H1 (cell line): ENCODE data around the gene RTCA. TPM values are rescaled to one million over a fixed set of nuclear protein-coding genes. Genes with fewer than 3 reads are reported as not detected.
"Not testable (repeated sequence)": the region's sequence is repeated elsewhere in the genome, so short reads cannot be mapped to it uniquely, and the experiment has no call there.

Source experiments
- CTCF ChIA-PET: fragments of 300-600 bp; sonication (Branson Sonifier 250); formaldehyde crosslinking; loops from one replicate; lab custom pipeline; 2021; ENCODE audit not compliant: partially characterized antibody; lab: Charles Lee
- POLR2A ChIA-PET: fragments of 300-600 bp; sonication (Branson Sonifier 250); formaldehyde crosslinking; loops from one replicate; lab custom pipeline; 2021; ENCODE audit warnings: inconsistent platforms; ENCODE audit not compliant: partially characterized antibody; lab: Charles Lee
- DNase-seq, 2 experiments: peaks; one replicate each; pipeline versions ENCODE4 v3.0.0 to v3.0.0-alpha.2; 2010 to 2022; ENCODE audit warnings: low spot score in 2 of 2, low read depth in 1 of 2, mixed read lengths in 1 of 2
- FAIRE-seq: peaks from 2 replicates; lab custom pipeline; 2011; peaks lifted over from hg19 to GRCh38; lab: Jason Lieb, UNC
- H2AFZ ChIP-seq: 2 replicates; pipeline ENCODE4 v1.8.1; 2012; ENCODE audit warnings: low read length, inconsistent platforms
- H2AK5ac ChIP-seq: 2 replicates; pipeline ENCODE4 v1.6.1; 2013; ENCODE audit warnings: low read depth, low read length
- H2BK120ac ChIP-seq: replicated peaks from 2 replicates; pipeline ENCODE3; 2013; ENCODE audit warnings: low read depth, low read length, inconsistent platforms
- H2BK12ac ChIP-seq: 2 replicates; pipeline ENCODE4 v1.6.1; 2013; ENCODE audit warnings: low read depth, low read length
- H2BK15ac ChIP-seq: 2 replicates; pipeline ENCODE4 v1.6.1; 2013; ENCODE audit warnings: low read length
- H2BK20ac ChIP-seq: 2 replicates; pipeline ENCODE4 v1.6.1; 2013; ENCODE audit warnings: low read length
- H2BK5ac ChIP-seq: 2 replicates; pipeline ENCODE4 v1.6.1; 2013; ENCODE audit warnings: low read depth, low read length
- H3K14ac ChIP-seq: 2 replicates; pipeline ENCODE4 v1.6.1; 2013; ENCODE audit warnings: inconsistent platforms; ENCODE audit not compliant: insufficient read length
- H3K18ac ChIP-seq: 2 replicates; pipeline ENCODE4 v1.6.1; 2013; ENCODE audit warnings: low read length; ENCODE audit errors: extremely low read depth
- H3K23ac ChIP-seq: 2 replicates; pipeline ENCODE4 v1.6.1; 2013; ENCODE audit warnings: inconsistent platforms; ENCODE audit not compliant: insufficient read length
- H3K23me2 ChIP-seq: 2 replicates; pipeline ENCODE4 v1.6.1; 2013; ENCODE audit warnings: low read depth, low read length
- H3K27ac ChIP-seq: 2 replicates; pipeline ENCODE4 v1.6.1; 2011; ENCODE audit warnings: low read depth, low read length, inconsistent platforms
- H3K27me3 ChIP-seq, 4 experiments: replicated peaks in 1 of 4; 1 replicate in 1 of 4; 2 replicates in 3 of 4; pipeline versions ENCODE4 v1.6.1 to v1.8.1; 2011 to 2013; ENCODE audit warnings: low read length in 3 of 4, mild to moderate bottlenecking in 3 of 4, inconsistent platforms in 2 of 4, mixed read lengths in 2 of 4, moderate library complexity in 1 of 4; ENCODE audit not compliant: control insufficient read depth in 3 of 4, insufficient read depth in 3 of 4; ENCODE audit errors: extremely low read depth in 1 of 4
- H3K36me3 ChIP-seq, 4 experiments: 2 replicates each; pipeline versions ENCODE4 v1.6.1 to v1.8.1; 2011 to 2013; ENCODE audit warnings: mild to moderate bottlenecking in 4 of 4, low read length in 3 of 4, moderate library complexity in 2 of 4, control low read depth in 1 of 4, inconsistent platforms in 1 of 4; ENCODE audit not compliant: insufficient read depth in 4 of 4, control insufficient read depth in 2 of 4
- H3K4ac ChIP-seq: replicated peaks from 2 replicates; pipeline ENCODE3; 2013; ENCODE audit warnings: low read length, low read depth, mixed read lengths, inconsistent platforms; ENCODE audit not compliant: insufficient read length
- H3K4me1 ChIP-seq, 4 experiments: replicated peaks in 1 of 4; 1 replicate in 1 of 4; 2 replicates in 3 of 4; pipeline versions ENCODE4 v1.6.1 to v1.8.1; 2011 to 2013; ENCODE audit warnings: low read length in 3 of 4, inconsistent platforms in 2 of 4, mixed read lengths in 1 of 4; ENCODE audit not compliant: insufficient read depth in 4 of 4, control insufficient read depth in 3 of 4
- H3K4me2 ChIP-seq, 2 experiments: 2 replicates each; pipeline versions ENCODE4 v1.6.1 to v1.8.1; 2011 to 2013; ENCODE audit warnings: low read depth in 2 of 2, low read length in 2 of 2, control low read depth in 1 of 2, inconsistent platforms in 1 of 2, mild to moderate bottlenecking in 1 of 2; ENCODE audit not compliant: insufficient read depth in 1 of 2
- H3K4me3 ChIP-seq, 4 experiments: fragments of 200-600, 300-600 bp in 1 of 4; sonication (generic), shearing (Covaris generic), sonication (Bioruptor Twin) in 1 of 4; 2 replicates each; pipeline versions ENCODE4 v1.5.1 to v1.8.1; 2011 to 2016; ENCODE audit warnings: low read length in 4 of 4, low read depth in 3 of 4, control low read depth in 2 of 4, inconsistent platforms in 2 of 4, mild to moderate bottlenecking in 2 of 4, mixed read lengths in 1 of 4, moderate library complexity in 1 of 4; ENCODE audit not compliant: insufficient read depth in 2 of 4; ENCODE audit errors: extremely low read depth in 1 of 4
- H3K56ac ChIP-seq: replicated peaks from 2 replicates; pipeline ENCODE3; 2013; ENCODE audit warnings: low read depth, mild to moderate bottlenecking, mixed read lengths, low read length, inconsistent platforms; ENCODE audit not compliant: insufficient read length
- H3K79me1 ChIP-seq: 2 replicates; pipeline ENCODE4 v1.6.1; 2013; ENCODE audit warnings: low read depth, low read length, control low read depth
- H3K79me2 ChIP-seq, 2 experiments: 2 replicates each; pipeline versions ENCODE4 v1.6.1 to v1.8.1; 2012 to 2013; ENCODE audit warnings: low read length in 2 of 2, mild to moderate bottlenecking in 2 of 2, inconsistent platforms in 1 of 2; ENCODE audit not compliant: insufficient read depth in 2 of 2, control insufficient read depth in 1 of 2
- H3K9ac ChIP-seq, 4 experiments: replicated peaks in 1 of 4; 1 replicate in 1 of 4; 2 replicates in 3 of 4; pipeline versions ENCODE4 v1.6.1 to v1.8.1; 2011 to 2013; ENCODE audit warnings: low read depth in 3 of 4, low read length in 3 of 4, control low read depth in 2 of 4, mild to moderate bottlenecking in 2 of 4, moderate library complexity in 2 of 4, inconsistent platforms in 1 of 4; ENCODE audit errors: extremely low read depth in 1 of 4
- H3K9me3 ChIP-seq, 2 experiments: 2 replicates each; pipeline versions ENCODE4 v1.6.1 to v1.8.1; 2012 to 2013; ENCODE audit warnings: mild to moderate bottlenecking in 2 of 2, moderate library complexity in 2 of 2, control low read depth in 1 of 2, inconsistent platforms in 1 of 2, low read depth in 1 of 2, low read length in 1 of 2, mixed read lengths in 1 of 2; ENCODE audit not compliant: insufficient read depth in 2 of 2
- H4K20me1 ChIP-seq, 2 experiments: replicated peaks in 1 of 2; 2 replicates each; pipeline versions ENCODE3 to v1.8.1; 2011 to 2013; ENCODE audit warnings: inconsistent platforms in 2 of 2, low read length in 2 of 2, mild to moderate bottlenecking in 1 of 2; ENCODE audit not compliant: insufficient read depth in 2 of 2, control insufficient read depth in 1 of 2
- H4K5ac ChIP-seq: 2 replicates; pipeline ENCODE4 v1.6.1; 2013; ENCODE audit warnings: low read length, low read depth, mixed read lengths, inconsistent platforms; ENCODE audit not compliant: insufficient read length
- H4K8ac ChIP-seq: 2 replicates; pipeline ENCODE4 v1.8.0; 2013; ENCODE audit warnings: mild to moderate bottlenecking, moderate library complexity, low read length, inconsistent platforms; ENCODE audit not compliant: insufficient read depth; ENCODE audit errors: extremely low read depth
- H4K91ac ChIP-seq: replicated peaks from 2 replicates; pipeline ENCODE3; 2013; ENCODE audit warnings: low read length, mixed read lengths, inconsistent platforms; ENCODE audit not compliant: insufficient read length
- WGBS, 2 experiments: shearing (Covaris generic) in 1 of 2; methylation state at CpG; one replicate each; pipeline versions ENCODE4 v1.1.6 to v1.1.7; 2013 to 2015; ENCODE audit warnings: low lambda C conversion rate in 2 of 2, mixed read lengths in 2 of 2, inconsistent platforms in 1 of 2, low coverage in 1 of 2, missing lambda C conversion rate in 1 of 2; ENCODE audit not compliant: insufficient replicate concordance in 2 of 2, insufficient coverage in 1 of 2, insufficient read length in 1 of 2; ENCODE audit errors: extremely low coverage in 1 of 2, missing lambda C conversion rate in 1 of 2; 5-methylcytosine and 5-hydroxymethylcytosine counted together
- polyA plus RNA-seq, 7 experiments: library from polyadenylated mRNA; depleted of rRNA in 3 of 7; stranded (reverse) in 5 of 7; unstranded in 2 of 7; fragments of >200 nt in 5 of 7; fragments of 200-250 nt in 2 of 7; gene quantifications; 1 replicate in 5 of 7; 2 replicates in 1 of 7; 4 replicates in 1 of 7; pipeline versions ENCODE4 v1.2.1 to v1.2.3, GENCODE V29; 2011 to 2013; ENCODE audit warnings: missing spikeins in 2 of 7, mixed read lengths in 2 of 7
- total RNA-seq: library from RNA; stranded (reverse); fragmentation: NEBNext Ultra II Directional; extraction: Animal tissue kit (Norgen Biotek cat#: 25700); gene quantifications from 2 replicates; pipeline ENCODE4 v1.2.1, GENCODE V29; 2021

Gene RTCA
- total and polyA plus RNA-seq, 2 of the 8 experiments (the other 6 are each of a cell fraction or from before 2014, with no cell fraction given), result 13.8 to 31.6 TPM

GRCh38 chr1:100337878-100338277, 71.9 kb downstream of the RTCA start:
- H3K23ac ChIP-seq, H2BK15ac ChIP-seq, H3K79me1 ChIP-seq, H3K4ac ChIP-seq, H3K23me2 ChIP-seq, H4K8ac ChIP-seq, H2BK5ac ChIP-seq, H2BK120ac ChIP-seq, H4K5ac ChIP-seq, H3K36me3 ChIP-seq, H3K9me3 ChIP-seq, H3K9ac ChIP-seq, FAIRE-seq, H3K4me1 ChIP-seq, H2BK20ac ChIP-seq, DNase-seq, H3K56ac ChIP-seq, H2AFZ ChIP-seq, CTCF ChIA-PET, H3K79me2 ChIP-seq, H3K27me3 ChIP-seq, H3K14ac ChIP-seq, H3K27ac ChIP-seq, H3K4me3 ChIP-seq, H4K20me1 ChIP-seq, H3K4me2 ChIP-seq, H2AK5ac ChIP-seq, H2BK12ac ChIP-seq, H3K18ac ChIP-seq, H4K91ac ChIP-seq: not testable (repeated sequence)
- POLR2A ChIA-PET, result interaction anchor here (1.3 to 2.1 kb wide), 2 partner anchors 11 to 14 kb away, joined by 3 to 6 read pairs; partner anchors contain the start of gene CDC14A
- WGBS, 2 experiments, result 100% methylated on average over 3 of the region's 5 CpGs; no CpG with 5 or more reads in 1 of the 2 experiments

GRCh38 chr1:100339735-100340134, 73.7 kb downstream of the RTCA start:
- H2BK120ac ChIP-seq, H2BK5ac ChIP-seq, H3K27ac ChIP-seq, H3K79me1 ChIP-seq, H2BK20ac ChIP-seq, H4K91ac ChIP-seq, H4K8ac ChIP-seq, FAIRE-seq, DNase-seq, H2AK5ac ChIP-seq, H3K4me1 ChIP-seq, H3K23me2 ChIP-seq, H3K4me2 ChIP-seq, H3K4me3 ChIP-seq, H3K18ac ChIP-seq, H3K36me3 ChIP-seq, H3K23ac ChIP-seq, H4K5ac ChIP-seq, H3K14ac ChIP-seq, H3K9ac ChIP-seq, H3K9me3 ChIP-seq, H2AFZ ChIP-seq, H3K27me3 ChIP-seq, H4K20me1 ChIP-seq, H3K56ac ChIP-seq, H3K79me2 ChIP-seq, H2BK15ac ChIP-seq, H2BK12ac ChIP-seq, H3K4ac ChIP-seq: not testable (repeated sequence)
- ChIA-PET CTCF (interaction anchor here (0.9 to 1.6 kb wide), 2 partner anchors 9 to 18 kb away, joined by 3 to 8 read pairs; no protein-coding TSS in a partner anchor), POLR2A (interaction anchor here (2.1 kb wide), 1 partner anchor 12 kb away, joined by 6 read pairs; the partner anchor contains the start of gene CDC14A)
- WGBS, 2 experiments, result 88% methylated on average over 6 of the region's 6 CpGs; no CpG with 5 or more reads in 1 of the 2 experiments
